Measurements from ENCODE around the gene PLEKHO2.
A peak's percentile ranks its signal among the peaks of the same experiment; 100 is the strongest.

Gene PLEKHO2

DNA sequence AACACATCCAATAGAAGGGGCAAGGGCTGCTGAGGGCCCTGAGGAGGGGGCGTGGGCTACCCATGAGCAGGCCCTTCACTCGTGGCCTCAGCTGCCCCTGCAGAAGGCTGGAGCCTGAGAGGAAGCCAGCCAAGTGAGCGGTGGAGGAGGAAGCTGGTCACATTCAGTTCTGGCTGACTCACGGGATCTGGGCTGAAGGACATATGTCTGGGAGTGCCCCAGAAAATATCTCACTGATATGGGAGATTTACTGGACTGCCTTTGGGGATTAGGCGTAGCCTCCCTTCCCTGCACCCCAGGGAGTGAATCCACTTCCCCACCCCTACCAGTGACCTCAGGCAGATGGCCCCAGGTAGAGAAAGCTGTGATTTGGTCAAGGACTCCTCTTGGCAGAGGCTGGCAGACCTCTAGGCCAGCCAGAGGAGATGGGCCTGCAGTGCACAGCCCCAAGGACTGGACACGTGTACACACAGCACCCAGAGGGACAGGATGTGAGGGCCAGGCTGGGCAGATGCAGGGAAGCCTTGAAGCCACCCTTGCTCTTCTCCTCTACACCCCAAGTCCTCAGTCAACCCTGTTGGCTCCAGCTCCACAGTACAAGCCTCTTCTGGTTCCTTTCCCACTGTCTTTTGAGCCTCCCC lies 55.8 kb downstream of the PLEKHO2 start:
- H3K36me3 ChIP-seq (ENCODE audit: low read depth), result no peaks in the 10 kb centered on the region
- H3K4me3 ChIP-seq (ENCODE audit: severe bottlenecking), result no peak overlapping the region
- peaks cover 4% of the 10 kb centered on the region for H3K9me3 ChIP-seq (ENCODE audit: severe bottlenecking)
- H3K4me1 ChIP-seq (ENCODE audit: insufficient read depth, poor library complexity, severe bottlenecking), result peaks cover 31% of the 10 kb centered on the region
- TF ChIP-seq, protein P1, sequence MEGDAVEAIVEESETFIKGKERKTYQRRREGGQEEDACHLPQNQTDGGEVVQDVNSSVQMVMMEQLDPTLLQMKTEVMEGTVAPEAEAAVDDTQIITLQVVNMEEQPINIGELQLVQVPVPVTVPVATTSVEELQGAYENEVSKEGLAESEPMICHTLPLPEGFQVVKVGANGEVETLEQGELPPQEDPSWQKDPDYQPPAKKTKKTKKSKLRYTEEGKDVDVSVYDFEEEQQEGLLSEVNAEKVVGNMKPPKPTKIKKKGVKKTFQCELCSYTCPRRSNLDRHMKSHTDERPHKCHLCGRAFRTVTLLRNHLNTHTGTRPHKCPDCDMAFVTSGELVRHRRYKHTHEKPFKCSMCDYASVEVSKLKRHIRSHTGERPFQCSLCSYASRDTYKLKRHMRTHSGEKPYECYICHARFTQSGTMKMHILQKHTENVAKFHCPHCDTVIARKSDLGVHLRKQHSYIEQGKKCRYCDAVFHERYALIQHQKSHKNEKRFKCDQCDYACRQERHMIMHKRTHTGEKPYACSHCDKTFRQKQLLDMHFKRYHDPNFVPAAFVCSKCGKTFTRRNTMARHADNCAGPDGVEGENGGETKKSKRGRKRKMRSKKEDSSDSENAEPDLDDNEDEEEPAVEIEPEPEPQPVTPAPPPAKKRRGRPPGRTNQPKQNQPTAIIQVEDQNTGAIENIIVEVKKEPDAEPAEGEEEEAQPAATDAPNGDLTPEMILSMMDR (IDR thresholded peaks at IDR 0.05; ENCODE audit: poor library complexity, severe bottlenecking), result no peak
- H3K27ac ChIP-seq (ENCODE audit: poor library complexity, severe bottlenecking), result peak overlapping the region; percentile 54
- H3K27me3 ChIP-seq (ENCODE audit: insufficient read depth, poor library complexity, severe bottlenecking), result no peaks in the 10 kb centered on the region
- DNase-seq (ENCODE audit: low spot score) (no peak), ATAC-seq (ENCODE audit: low read depth) (peak; percentile 55)

DNA sequence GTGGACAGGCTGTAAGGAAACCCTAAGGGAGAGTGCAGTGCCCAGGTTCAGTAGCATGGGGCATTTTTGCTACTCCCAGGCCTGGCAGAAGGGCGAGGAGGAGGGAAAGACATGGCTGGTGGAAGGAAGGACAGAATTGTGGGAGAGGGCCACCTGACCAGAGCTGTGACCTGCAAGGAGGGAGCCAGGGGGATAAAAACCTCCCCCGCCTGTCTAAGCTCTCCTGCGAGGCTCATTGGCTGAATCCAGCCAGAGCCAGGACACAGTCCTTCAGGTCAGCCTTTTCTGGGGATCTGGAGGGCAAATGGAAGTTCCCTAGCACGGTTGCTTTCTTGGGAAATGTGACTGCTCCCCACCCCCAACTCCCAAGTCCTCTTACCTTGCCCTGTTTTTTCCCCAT lies 56.7 kb downstream of the PLEKHO2 start:
- Histone ChIP-seq H3K9me3 (ENCODE audit: severe bottlenecking) (peaks cover 4% of the 10 kb centered on the region), H3K36me3 (ENCODE audit: low read depth) (no peaks in the 10 kb centered on the region), H3K27me3 (ENCODE audit: insufficient read depth, poor library complexity, severe bottlenecking) (no peaks in the 10 kb centered on the region), H3K4me3 (ENCODE audit: severe bottlenecking) (no peak overlapping the region), H3K4me1 (ENCODE audit: insufficient read depth, poor library complexity, severe bottlenecking) (peaks cover 30% of the 10 kb centered on the region), H3K27ac (ENCODE audit: poor library complexity, severe bottlenecking) (no peak overlapping the region)
- DNase-seq (ENCODE audit: low spot score) (no peak), ATAC-seq (ENCODE audit: low read depth) (no peak)
- TF ChIP-seq, protein P1 (IDR thresholded peaks at IDR 0.05; ENCODE audit: poor library complexity, severe bottlenecking), result no peak

DNA sequence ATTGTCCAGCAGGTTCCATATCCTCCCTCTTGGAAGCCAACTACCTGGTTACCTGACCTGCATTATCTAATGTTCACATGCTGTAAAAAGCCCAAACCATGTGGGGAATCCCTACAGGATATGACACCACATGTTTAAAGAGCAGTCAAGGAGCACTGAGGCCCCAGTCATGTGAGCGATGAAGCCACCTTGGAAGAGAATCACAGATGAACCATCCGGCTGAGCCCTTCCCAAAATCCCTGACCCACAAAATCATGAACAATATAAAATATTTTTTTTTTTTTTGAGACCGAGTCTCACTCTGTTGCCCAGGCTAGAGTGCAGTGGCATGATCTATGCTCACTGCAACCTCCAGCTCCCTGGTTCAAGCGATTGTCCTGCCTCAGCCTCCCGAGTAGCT lies 59.4 kb downstream of the PLEKHO2 start:
- DNase-seq (ENCODE audit: low spot score) (no peak), ATAC-seq (ENCODE audit: low read depth) (no peak)
- Histone ChIP-seq H3K36me3 (ENCODE audit: low read depth) (no peaks in the 10 kb centered on the region), H3K27me3 (ENCODE audit: insufficient read depth, poor library complexity, severe bottlenecking) (no peaks in the 10 kb centered on the region), H3K27ac (ENCODE audit: poor library complexity, severe bottlenecking) (no peak overlapping the region), H3K4me3 (ENCODE audit: severe bottlenecking) (no peak overlapping the region), H3K4me1 (ENCODE audit: insufficient read depth, poor library complexity, severe bottlenecking) (peaks cover 11% of the 10 kb centered on the region), H3K9me3 (ENCODE audit: severe bottlenecking) (peaks cover 4% of the 10 kb centered on the region)
- TF ChIP-seq, protein P1 (IDR thresholded peaks at IDR 0.05; ENCODE audit: poor library complexity, severe bottlenecking), result no peak

DNA sequence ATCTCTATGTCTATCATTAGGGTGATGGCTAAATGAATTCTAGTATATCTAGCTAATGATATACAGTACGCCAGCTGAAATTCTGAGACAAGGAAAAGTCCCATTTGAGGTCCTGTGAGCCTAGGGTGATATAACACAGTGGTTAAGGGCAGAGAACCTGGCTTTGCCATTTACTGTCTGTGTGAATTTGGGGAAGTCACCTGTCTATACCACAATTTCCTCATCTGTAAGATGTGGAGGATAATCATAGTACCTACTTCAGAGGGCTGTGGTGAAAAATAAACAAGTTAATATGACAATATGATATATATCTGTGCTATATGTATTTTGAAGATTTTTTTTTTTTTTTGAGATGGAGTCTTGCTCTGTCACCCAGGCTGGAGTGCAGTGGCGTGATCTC lies 60.2 kb downstream of the PLEKHO2 start:
- Histone ChIP-seq H3K4me3 (ENCODE audit: severe bottlenecking) (no peak overlapping the region), H3K4me1 (ENCODE audit: insufficient read depth, poor library complexity, severe bottlenecking) (peaks cover 10% of the 10 kb centered on the region), H3K27me3 (ENCODE audit: insufficient read depth, poor library complexity, severe bottlenecking) (no peaks in the 10 kb centered on the region), H3K9me3 (ENCODE audit: severe bottlenecking) (peaks cover 4% of the 10 kb centered on the region), H3K27ac (ENCODE audit: poor library complexity, severe bottlenecking) (no peak overlapping the region), H3K36me3 (ENCODE audit: low read depth) (no peaks in the 10 kb centered on the region)
- DNase-seq (ENCODE audit: low spot score) (no peak), ATAC-seq (ENCODE audit: low read depth) (no peak)
- TF ChIP-seq, protein P1 (IDR thresholded peaks at IDR 0.05; ENCODE audit: poor library complexity, severe bottlenecking), result no peak

DNA sequence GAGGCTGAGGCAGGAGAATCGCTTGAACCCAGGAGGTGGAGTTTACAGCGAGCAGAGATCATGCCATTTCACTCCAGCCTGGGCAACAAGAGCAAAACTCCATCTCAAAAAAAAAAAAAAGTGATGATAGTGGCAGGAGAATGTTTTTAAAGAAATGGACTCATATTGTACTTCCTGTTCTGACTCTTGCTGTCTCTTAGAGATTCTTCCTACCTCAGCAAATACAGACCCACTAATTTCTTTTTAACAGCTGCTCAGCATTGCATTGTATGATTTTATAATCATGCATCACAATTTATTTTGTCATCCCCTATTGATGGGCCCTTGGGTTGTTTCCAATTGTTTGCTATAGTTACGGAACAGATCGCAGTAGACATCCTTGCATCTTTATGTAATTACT lies 61.1 kb downstream of the PLEKHO2 start:
- Histone ChIP-seq H3K9me3 (ENCODE audit: severe bottlenecking) (peaks cover 4% of the 10 kb centered on the region), H3K36me3 (ENCODE audit: low read depth) (no peaks in the 10 kb centered on the region), H3K27ac (ENCODE audit: poor library complexity, severe bottlenecking) (no peak overlapping the region), H3K4me3 (ENCODE audit: severe bottlenecking) (no peak overlapping the region), H3K4me1 (ENCODE audit: insufficient read depth, poor library complexity, severe bottlenecking) (peaks cover under 1% of the 10 kb centered on the region), H3K27me3 (ENCODE audit: insufficient read depth, poor library complexity, severe bottlenecking) (no peaks in the 10 kb centered on the region)
- TF ChIP-seq, protein P1 (IDR thresholded peaks at IDR 0.05; ENCODE audit: poor library complexity, severe bottlenecking), result no peak
- no peak for ATAC-seq (ENCODE audit: low read depth)
- DNase-seq (ENCODE audit: low spot score), result no peak
